HG02973 (cell line): ENCODE measurements around the gene PCLAF.
"Not testable (repeated sequence)": the region's sequence is repeated elsewhere in the genome, so short reads cannot be mapped to it uniquely, and the experiment has no call there.

Source experiments
- ATAC-seq: cut with Tn5 transposase; IDR thresholded peaks from one replicate; pipeline ENCODE4 v1.9.1; 2021; ENCODE audit warnings: moderate library complexity; ENCODE audit not compliant: unreplicated experiment

Gene PCLAF

DNA sequence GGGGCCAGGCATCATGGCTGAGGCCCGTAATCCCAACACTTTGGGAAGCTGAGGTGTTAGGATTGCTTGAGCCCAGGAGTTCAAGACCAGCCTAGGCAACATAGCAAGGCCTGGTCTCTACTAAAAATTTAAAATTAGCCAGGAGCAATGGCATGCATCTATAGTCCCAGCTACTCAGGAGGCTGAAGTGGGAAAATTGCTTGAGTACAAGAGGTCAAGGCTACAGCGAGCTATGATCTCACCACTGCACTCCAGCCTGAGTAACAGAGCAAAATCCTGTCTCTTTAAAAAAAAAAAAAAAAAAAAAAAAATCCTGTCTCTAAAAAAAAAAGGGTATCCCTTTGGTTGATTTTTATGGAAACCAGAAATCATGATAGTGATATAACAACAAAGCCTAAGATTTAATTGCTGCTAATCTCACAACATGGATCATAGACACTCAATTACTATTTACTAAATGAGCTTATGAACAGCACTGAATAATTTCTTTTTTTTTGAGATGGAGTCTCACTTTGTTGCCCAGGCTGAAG, 12.1 kb downstream of the PCLAF start:
- no peak for ATAC-seq

DNA sequence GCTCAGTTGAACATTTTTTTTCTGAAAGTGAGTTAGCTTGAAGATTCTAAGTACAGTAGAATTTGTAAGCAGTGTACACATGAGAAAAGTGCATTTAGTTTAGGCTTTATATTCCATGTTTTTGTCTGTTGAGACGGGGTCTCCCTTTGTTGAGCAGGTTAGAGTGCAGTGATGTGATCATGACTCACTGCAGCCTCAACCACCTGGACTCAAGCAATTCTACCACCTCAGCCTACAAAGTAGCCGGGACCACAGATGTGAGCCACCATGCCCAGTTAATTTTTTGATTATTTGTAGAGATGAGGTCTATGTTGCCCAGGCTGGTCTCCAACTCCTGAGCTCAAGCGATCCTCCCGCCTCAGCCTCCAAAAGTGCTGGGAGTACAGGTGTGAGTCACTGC, 20.0 kb downstream of the PCLAF start:
- ATAC-seq: no peak

- ATAC-seq: no peak
Measured at GRCh38 chr15:64356710-64357040, 24.6 kb downstream of the PCLAF start.

GRCh38 chr15:64355944-64356709, 25.1 kb downstream of the PCLAF start, which contains the start of gene CSNK1G1:
Gene CSNK1G1, minus strand, starts transcription at chr15:64356173. Its CDS starts 55,674 bp downstream, at chr15:64300499.
- peak; percentile 95 for ATAC-seq

DNA sequence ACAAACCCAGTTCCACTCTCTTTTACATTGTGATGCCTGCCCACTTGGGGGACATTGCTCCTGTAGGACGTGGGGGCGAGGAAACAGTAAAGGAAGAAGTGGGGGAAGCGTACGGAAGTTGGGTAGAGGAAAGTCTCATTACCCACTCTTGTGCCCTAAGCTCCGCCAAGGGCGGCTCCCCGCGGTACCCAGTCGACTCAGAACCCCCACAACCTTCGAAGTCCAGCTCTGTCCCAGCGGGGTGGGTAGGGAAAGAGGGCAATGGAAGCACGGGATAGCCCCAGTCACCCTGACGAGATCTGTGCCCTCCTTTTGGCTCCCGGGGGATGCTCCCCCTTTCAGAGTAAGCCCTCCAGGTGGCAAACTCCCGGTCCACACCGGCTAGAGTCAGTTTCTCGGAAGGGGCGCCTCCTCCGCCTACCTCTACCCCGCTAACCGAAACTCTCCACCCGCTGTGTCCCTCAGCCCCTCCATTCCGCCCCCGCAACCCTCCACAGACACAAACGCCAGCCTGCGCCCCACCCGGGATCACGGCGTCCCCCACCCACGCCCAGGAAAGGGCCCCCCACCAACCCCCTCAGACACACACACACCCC, 25.8 kb downstream of the PCLAF start:
- peak; percentile 12 for ATAC-seq

DNA sequence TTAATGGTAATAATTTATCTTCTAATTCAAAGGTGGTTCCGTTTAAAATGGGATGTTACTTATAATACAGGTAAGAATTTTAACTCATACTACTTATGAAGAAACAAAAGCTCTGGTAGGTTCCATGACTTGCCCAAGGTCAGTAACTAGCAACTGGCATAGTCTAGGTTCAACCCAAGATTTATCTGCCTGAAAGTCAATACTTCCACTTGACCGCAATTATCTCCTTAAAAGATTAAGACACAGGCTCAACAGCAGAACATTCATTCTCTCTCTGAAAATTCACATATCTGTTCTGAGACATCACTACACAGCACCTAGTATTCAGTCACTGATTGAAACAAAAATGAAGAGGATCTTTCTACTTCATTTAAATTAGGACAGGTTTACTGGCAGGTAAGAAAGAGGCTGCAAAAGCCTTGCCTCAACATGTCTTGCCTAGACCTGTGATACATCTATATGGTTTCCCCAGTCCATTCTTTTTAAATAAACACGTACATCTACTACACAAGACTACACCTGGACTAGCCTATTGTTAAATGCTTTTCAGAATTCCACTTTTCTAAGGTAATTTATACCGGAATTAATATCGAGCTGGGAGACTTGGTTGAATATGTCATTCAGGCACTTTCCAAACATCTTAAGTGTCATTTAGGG, 26.4 kb downstream of the PCLAF start:
- no peak for ATAC-seq

DNA sequence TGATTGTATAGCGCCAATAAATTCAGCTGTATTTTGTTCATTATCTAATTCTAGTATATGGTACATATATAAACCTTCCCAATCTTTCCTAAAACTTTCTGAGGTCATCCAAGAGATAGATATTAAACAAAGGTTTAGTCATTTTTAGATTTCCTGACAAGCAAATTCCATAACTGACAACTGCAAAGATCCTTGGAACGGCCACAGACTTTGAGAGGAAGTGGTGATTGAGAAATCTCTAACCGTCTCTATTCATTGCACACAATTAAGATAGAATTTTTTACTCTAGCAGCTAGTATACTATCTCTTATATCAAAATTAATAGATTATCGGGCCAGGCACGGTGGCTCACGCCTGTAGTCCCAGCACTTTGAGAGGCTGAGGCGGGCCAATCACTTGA, 30.0 kb downstream of the PCLAF start:
- ATAC-seq: no peak

DNA sequence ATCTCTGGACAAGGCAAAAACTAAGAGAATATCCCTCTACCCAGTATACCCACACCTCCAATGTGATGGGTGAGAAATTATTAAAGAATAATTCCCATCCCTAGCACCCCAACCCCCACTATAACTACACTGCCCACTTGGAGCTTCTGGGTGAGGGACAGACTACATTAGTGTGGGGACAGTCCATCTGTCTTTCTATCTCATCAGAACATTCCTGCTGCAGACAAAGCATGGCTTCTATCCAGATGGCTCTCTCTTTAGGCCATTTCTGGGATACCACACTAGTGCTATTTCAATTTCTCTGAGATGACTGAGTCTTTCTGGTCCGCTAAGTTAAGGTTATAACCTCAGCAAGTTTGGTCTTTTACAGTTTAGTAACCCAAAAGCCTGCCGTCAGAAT, 31.9 kb downstream of the PCLAF start:
- ATAC-seq: no peak

DNA sequence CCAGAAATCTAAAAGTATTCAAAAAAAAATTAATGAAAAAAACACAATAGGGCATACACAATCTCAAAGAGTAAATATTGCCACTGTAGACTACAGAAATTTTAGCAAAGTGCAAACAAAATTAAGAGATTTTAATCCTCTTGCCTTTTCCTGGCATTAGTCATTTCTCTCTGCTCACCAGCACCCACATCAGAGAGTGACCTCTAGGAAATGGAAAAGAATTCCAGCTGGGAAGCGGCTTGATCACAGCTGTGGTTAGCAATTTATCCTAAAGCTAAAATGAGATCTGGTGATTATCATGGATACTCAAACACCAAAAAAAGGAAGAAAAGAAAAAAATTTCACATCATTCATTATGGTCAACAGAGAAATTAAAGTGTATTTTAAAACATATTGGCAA, 32.8 kb downstream of the PCLAF start:
- ATAC-seq: no peak

DNA sequence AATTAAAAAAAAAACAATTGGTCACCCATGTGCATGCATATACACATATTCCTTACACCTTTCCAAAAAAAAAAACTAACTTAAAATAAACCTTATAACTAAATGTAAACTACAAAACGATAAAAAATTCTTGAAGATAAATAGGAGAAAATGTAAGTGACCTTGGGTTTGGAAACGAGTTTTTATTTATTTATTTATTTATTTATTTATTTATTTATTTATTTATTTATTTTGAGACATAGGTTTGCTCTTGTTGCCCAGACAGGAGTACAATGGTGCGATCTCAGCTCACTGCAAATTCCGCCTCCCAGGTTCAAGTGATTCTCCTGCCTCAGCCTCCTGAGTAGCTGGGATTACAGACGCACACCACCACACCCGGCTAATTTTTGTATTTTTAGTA, 35.0 kb downstream of the PCLAF start:
- not testable (repeated sequence) for ATAC-seq

DNA sequence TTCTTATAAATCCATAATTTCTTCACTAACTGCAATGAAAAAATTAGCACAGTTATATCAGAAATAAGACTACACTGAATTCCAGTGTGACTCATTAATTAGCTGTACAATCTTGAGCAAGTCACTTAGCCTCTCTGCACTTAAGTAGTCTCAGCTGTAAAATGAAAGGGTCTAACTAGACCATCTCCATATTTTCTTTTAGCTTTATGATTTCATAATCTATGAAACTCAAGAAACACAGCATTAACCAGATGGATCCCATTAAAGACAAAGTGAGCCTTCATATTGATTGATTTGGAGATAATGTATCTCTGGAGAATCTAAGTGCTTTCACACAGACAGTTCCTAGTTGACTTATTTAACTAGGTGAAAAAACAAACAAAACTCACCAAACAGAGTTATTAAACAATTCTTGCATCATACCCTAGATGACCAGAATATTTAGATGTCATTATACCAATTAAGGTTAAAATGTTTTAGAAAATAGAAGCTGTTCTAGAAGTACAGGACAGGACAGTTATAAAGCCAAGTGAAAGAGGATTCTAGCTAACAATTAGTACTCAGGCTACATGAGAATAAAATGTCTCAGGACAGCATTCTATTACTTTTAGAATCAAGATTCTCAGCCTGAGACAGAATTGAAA, 36.5 kb downstream of the PCLAF start:
- no peak for ATAC-seq

DNA sequence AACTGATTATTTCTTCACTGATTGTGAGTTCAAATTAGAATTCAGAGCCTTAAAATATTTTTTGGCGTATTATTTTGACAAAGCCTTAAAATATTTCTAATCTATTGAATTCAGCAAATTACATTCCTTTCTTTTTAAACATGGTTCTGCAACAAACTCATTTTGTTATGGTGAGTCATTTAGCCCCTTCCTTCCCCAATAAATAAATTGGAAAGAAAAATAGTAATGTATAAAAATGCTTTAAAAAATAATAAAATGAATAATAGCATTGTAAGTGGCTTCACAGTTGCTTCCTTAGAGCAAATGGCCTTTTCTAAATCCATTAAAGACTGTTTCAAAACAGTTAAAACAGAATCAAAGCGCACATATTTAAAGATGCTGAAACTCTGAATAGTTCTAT, 37.4 kb downstream of the PCLAF start:
- no peak for ATAC-seq

GRCh38 chr15:64343222-64343621, 38.0 kb downstream of the PCLAF start:
- no peak for ATAC-seq

DNA sequence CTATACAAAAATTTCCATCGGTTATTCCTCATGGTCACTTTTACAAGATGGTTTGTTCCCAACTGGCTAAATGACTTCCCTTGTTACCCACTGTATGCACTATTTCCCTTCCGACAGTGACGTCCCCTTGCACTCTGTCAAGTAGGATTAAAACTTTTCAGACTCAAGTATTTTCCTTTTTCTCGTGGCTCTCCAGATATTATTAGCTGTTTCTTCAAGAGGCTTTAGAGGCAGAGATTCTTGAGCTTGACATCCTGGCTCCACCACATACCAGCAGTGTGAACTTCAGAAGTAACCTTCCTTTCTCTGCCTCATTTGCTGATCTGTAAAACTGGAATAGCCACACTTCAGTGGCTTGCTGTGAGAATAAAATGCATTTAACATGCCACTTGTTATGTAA, 39.3 kb downstream of the PCLAF start:
- no peak for ATAC-seq

GRCh38 chr15:64340355-64340754, 40.9 kb downstream of the PCLAF start:
- ATAC-seq: no peak

DNA sequence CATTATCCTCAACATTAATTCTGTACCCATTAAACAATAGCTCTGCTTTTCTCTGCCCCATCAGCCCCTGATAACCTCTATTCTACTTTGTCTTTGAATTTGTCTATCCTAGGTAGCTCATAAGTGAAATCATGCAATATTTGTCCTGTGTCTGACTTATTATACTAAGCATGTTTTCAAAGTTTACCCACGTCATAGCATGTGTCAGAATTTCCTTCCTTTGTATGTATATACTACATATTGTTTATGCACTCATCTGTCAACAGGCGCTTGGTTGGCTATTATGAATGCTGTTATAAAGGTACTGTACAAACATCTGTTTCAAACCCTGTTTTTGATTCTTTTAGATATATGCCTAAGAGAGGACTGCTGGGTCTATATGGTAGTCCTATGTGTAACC, 43.5 kb downstream of the PCLAF start:
- no peak for ATAC-seq

DNA sequence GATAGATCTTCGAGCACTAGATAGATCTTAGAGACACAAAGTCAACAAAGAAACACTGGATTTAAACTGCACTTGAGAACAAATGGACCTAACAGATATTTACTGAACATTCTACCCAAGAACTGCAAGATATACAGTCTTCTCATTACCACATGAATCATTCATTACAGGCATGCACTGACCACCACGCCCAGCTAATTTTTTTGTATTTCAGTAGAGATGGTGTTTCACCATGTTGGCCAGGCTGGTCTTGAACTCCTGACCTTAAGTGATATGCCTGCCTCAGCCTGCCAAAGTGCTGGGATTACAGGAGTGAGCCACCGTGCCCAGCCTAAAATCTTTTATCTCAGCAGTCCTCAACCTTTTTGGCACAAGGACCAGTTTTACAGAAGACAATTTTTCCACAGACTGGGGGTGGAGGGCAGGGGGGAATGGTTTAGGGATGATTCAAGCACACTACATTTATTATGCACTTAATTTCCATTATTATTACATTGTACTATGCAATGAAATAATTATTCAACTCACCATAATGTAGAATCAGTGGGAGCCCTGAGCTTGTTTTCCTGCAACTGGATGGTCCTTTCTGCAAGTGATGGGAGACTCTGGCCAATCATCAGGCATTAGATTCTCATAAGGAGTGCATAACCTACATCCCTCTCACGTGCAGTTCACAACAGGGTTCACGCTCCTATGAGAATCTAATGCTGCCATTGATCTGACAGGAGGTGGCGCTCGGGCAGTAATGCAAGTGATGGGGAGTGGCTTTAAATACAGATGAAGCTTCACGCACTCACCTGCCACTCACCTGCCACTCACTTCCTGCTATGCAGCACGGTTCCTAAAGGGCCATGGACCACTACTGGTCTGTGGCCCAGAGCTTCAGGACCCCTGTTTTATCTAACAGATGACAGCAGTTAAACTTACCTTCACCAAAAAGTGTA, 47.0 kb downstream of the PCLAF start:
- ATAC-seq: no peak

- no peak for ATAC-seq
Measured at GRCh38 chr15:64333516-64333915, 47.7 kb downstream of the PCLAF start.

GRCh38 chr15:64331668-64332067, 49.6 kb downstream of the PCLAF start:
- not testable (repeated sequence) for ATAC-seq

DNA sequence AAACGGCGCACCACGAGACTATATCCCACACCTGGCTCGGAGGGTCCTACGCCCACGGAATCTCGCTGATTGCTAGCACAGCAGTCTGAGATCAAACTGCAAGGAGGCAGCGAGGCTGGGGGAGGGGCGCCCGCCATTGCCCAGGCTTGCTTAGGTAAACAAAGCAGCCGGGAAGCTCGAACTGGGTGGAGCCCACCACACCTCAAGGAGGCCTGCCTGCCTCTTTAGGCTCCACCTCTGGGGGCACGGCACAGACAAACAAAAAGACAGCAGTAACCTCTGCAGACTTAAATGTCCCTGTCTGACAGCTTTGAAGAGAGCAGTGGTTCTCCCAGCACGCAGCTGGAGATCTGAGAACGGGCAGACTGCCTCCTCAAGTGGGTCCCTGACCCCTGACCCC, 54.3 kb downstream of the PCLAF start:
- not testable (repeated sequence) for ATAC-seq
